ENCODE measurements around the gene TUBA4B.
"Not testable (repeated sequence)": the region's sequence is repeated elsewhere in the genome, so short reads cannot be mapped to it uniquely, and the experiment has no call there.

Gene TUBA4B

DNA sequence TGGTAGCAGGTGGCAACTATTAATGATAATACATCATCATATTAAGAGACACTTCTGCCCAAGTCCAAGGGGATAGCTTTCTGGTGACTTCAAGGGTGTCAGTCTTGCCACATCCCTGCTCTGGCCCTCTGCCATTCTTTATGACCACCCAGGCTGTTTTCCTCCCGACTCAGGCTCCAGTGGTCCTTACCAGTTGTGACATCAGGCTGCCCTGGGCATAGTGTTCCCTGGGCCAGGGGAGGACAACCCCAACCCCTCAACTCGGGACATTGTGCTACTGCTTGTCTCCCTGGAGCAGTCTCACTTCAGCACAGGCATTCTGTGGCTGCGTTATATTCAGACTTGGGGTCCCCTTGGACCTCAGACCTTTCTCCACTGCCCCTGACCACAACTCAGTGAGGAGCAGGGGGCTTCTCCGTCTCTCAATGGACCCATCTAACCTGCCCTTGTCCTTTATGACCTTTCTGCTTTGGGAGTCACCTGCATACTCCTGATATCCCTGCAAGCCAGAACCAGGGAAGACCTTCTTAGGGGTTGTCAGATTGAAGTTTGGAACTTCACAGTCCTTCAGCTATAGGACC lies 39.0 kb downstream of the TUBA4B start:
- DNase-seq (ENCODE audit: low read depth), result no peak

DNA sequence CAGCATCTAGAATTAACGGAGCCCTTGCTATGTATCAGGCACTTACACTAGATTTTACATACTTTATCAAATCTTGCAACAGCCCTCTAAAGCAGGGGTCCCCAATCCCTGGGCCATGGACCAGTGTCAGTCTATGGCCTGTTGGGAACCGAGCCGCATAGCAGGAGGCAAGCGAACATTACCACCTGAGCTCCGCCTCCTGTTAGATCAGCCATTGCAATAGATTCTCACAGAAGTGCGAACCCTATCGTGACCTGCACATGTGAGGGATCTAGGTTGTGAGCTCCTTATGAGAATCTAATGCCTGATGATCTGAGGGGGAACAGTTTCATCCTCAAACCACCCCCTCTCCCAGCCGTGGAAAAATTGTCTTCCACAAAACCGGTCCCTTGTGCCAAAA lies 39.6 kb downstream of the TUBA4B start:
- no peak for DNase-seq (ENCODE audit: low read depth)

DNA sequence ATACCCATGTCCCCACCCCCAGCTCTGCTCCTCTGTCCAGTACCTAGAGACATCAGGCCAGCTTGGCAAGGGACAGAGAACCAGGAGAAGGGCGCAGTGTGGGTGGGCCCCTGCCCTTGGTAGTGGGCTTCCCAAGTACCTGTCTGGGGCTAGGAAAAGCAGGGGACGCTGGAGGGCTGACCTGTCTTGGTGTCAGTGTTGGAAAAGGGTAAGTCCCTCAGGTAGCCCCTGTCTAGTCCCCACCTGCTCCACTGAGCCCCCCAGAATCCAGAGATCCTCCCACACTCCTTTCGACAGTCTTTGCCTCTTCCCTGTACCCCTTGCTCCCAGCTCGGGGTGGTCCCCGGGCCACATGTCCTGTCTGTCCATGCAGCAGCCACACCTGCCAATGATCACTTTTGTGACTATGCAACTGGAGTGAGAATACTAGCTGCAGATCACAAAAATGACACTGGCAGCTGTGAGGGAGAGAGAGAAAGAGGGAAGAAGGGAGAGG lies 40.7 kb downstream of the TUBA4B start:
- DNase-seq (ENCODE audit: low read depth), result no peak

DNA sequence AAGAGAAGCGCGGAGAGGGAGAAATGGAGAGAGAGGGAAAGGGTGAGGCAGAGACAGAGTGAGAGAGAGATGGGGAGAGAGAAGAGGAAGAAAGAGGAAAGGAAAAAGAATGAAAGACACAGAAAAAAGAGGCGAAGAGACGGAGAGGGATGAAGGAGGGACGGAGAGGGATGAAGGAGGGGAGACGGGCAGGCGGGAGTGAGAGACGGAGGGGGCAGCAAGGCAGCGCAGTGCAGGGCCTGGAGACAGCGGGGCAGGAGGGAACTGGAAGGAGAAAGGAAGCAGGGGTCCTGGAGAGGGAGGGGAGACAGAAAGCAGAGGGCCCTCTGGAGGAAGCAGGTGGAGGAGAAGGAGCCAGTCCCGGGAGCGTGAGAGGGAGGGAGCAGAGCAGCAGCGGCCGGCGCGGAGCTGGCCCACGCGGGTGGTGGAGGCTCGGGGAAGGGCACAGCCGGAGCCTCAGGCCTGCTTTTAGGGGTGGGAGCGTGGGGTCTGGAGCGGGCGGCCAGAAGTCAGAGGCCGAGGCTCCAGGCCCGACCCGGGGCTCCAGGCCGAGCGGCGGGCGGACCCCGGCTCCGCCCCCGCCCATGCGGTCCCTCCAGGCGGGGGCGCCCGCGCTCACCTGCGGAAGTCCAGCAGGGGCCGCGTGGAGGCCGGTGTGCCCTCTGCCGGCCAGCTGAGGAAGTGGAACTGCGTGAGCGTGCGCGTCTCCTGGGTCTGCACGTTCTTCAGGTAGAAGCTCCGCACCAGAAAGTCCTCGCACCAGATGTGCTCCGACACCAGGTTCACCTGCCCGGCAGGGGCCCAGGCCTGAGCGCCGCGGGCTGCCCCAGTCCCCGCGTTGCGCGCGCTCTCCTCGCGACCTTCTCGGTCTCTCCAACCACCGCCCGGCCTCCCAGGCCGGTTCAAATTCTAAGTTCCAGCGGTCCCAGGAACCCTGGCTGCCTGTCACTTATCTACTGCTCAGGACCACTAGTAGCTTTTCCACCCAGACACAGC lies 41.6 kb downstream of the TUBA4B start:
- no peak for DNase-seq (ENCODE audit: low read depth)

DNA sequence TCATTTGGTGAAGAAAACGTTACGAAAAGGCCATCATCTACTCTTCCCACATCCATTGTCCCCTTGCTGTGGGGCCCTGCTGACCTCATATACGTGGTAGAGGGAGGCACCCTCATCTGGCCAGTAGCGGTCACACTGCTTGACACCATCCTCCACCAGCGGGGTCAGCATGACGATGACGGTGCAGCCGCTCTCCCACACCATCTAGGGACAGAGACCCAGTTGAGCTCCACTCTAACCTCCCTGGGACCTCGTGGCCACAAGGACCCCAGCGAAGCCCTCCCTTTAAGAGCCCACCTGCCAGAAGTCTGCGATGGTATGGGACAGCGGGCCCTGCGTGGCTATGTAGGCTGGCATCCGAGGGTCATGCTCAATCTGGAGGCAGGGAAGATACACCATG lies 43.1 kb downstream of the TUBA4B start:
- DNase-seq (ENCODE audit: low read depth), result no peak

- no peak for DNase-seq (ENCODE audit: low read depth)
Measured at GRCh38 chr2:219296631-219297391, 43.8 kb downstream of the TUBA4B start.

- DNase-seq (ENCODE audit: low read depth), result no peak
Measured at GRCh38 chr2:219297766-219298456, 44.9 kb downstream of the TUBA4B start.

GRCh38 chr2:219298759-219299371 lies 45.8 kb downstream of the TUBA4B start:
- DNase-seq (ENCODE audit: low read depth), result no peak

GRCh38 chr2:219299372-219299760 lies 46.3 kb downstream of the TUBA4B start:
- no peak for DNase-seq (ENCODE audit: low read depth)

DNA sequence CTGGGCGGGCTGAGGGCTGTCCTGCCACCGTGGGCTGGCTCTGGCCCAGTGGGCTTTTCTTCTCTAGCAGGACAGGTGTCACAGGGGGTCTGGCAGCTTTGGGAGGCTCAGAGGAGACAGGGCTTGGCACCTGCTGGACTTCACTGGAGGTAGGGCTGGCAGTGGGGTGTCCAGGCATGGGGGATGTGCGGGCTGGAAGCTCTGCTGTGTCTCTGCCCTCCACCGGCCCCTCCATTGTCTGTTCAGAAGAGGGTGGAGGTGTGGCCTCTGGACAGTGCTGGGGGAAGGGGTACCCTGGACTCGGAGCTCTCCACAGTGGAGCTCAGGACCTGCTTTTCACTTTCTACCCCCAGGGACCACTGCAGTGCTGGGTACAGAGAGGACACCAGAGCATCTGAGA lies 47.0 kb downstream of the TUBA4B start:
- no peak for DNase-seq (ENCODE audit: low read depth)

GRCh38 chr2:219302412-219302968 lies 49.4 kb downstream of the TUBA4B start:
- DNase-seq (ENCODE audit: low read depth), result no peak

- no peak for DNase-seq (ENCODE audit: low read depth)
Measured at GRCh38 chr2:219304223-219304622, 51.2 kb downstream of the TUBA4B start.

DNA sequence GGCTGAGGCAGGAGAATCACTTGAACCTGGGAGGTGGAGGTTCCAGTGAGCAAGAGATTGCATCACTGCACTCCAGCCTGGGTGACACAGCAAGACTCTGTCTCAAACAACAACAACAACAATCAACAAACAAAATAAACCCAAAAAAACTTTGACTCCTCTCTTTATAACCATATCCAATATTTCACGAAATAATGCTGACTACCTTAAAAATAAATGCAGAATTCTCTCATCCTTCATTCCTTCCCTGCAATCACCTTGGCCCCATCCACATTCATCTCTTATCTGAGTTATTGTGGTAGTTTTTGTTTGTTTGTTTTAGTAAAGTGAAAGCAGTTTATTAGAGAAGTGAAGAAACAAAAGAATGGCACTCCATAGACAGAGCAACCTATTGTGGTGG lies 53.0 kb downstream of the TUBA4B start:
- no peak for DNase-seq (ENCODE audit: low read depth)

GRCh38 chr2:219308142-219309101 lies 55.4 kb downstream of the TUBA4B start:
- peak; percentile 59 for DNase-seq (ENCODE audit: low read depth)

GRCh38 chr2:219309278-219309677 lies 56.2 kb downstream of the TUBA4B start, which contains the start of gene PTPRN:
PTPRN (minus strand) TSS chr2:219309401; CDS start chr2:219309332, 69 bp downstream.
- DNase-seq (ENCODE audit: low read depth), result peak; percentile 36

DNA sequence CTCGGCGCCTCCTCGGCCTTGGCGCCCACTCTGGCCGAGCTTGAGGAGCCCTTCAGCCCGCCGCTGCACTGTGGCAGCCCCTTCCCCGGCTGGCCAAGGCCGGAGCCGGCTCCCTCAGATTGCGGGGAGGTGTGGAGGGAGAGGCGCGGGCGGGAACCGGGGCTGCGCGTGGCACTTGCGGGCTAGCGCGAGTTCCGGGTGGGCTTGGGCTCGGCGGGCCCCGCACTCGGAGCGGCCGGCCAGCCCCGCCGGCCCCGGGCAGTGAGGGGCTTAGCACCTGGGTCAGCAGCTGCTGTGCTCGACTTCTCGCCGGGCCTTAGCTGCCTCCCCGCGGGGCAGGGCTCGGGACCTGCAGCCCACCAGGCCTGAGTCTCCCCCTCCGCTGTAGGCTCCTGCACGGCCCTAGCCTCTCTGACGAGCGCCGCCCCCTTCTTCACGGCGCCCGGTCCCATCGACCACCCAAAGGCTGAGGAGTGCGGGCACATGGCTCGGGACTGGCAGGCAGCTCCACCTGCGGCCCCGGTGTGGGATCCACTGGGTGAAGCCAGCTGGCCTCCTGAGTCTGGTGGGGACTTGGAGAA lies 59.7 kb downstream of the TUBA4B start:
- DNase-seq (ENCODE audit: low read depth), result not testable (repeated sequence)

DNA sequence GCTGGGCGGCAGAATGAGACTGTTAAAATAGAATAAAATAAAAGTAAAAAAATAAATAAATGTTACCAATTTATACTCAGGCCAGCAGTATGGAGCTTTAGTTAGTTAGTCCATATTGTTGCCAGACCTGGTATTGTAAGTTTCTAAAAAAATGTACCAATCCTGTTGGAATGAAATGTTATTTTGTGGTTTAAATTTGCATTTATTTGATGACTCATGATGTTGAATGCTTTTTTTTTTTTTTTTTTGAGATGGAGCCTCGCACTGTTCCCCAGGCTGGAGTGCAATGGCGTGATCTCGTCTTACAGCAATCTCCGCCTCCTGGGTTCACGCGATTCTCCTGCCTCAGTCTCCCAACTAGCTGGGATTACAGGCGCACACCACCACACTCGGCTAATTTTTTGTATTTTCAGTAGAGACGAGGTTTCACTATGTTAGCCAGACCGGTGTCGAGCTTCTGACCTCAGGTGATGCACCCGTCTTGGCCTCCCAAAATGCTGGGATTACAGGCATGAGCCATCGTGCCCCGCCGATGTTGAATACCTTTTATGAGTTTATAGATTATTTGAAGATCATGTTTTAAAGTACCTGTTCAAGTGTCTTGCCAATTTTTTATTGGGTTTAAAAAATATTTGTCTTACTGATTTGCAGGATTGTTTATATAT lies 61.9 kb downstream of the TUBA4B start:
- peak; percentile 16 for DNase-seq (ENCODE audit: low read depth)

Measured in HS-5 (cell line).